Measurements from ENCODE around the gene SLF2. TPM values are rescaled to one million over a fixed set of nuclear protein-coding genes. Genes with fewer than 3 reads are reported as not detected.
A peak's percentile ranks its signal among the peaks of the same experiment; 100 is the strongest.

SLF2 gene
- total and polyA plus RNA-seq, 2 of the 13 experiments (the other 11 are each of a cell fraction or from before 2014, with no cell fraction given), result 12.2 to 48.1 TPM

DNA sequence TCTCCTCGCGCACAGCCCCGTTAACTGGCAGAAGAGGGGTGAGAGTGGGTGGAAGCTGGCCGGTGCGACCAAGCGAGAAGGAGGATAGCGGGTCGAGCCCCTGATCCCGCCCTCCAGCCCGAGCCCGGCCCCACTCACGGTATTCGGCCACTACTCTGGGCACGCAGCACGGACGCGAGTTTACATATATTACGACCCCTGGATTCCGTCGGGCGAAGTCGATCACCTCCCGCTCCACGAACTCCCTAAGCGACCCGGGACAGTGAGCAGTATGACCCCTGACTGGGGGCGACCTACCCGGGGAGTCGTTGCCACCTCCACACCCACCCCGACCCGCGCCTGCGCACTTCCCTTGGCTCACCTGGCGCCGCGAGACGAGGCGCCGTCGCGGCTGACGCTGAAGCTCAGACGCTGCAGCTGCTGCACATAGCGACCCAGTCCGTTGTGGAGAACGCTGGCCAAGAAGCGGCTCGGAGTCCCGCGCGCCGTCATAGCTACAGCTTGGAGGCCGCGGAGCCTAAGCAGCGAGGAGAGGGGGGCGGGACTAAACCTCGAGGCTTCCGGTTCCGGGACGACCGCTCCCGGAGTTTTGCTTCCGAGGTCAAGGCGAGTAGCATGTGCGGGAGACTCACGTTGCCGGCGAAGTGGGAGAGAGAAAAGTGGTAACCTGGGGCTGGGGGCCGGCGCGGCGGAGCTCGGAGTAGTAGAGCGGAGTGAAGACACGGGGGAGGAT lies 74.4 kb downstream of the SLF2 start, which contains the start of the genes MRPL43 and TWNK (continued):
- TF ChIP-seq, protein P1, sequence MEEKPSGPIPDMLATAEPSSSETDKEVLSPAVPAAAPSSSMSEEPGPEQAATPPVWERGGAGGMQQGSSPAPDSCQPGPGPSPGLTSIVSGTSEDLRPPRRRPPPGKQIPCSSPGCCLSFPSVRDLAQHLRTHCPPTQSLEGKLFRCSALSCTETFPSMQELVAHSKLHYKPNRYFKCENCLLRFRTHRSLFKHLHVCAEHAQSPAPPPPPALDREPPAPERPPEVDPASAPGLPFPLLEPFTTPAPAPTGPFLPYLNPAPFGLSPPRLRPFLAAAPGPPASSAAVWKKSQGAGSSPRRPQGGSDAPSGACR (CRISPR knock-in tag; IDR thresholded peaks at IDR 0.05), result peak; percentile 73; the same call in 1 of the 2 replicates
- peak; percentile 90 for TF ChIP-seq MNT (IDR thresholded peaks at IDR 0.05)
- peak; percentile 92 for TF ChIP-seq TOPORS (CRISPR knock-in tag; IDR thresholded peaks at IDR 0.05)
- 0 out of 2 replicates have a peak, but pooled peaks have one; percentile 29 for TF ChIP-seq KLF15 (CRISPR knock-in tag; IDR thresholded peaks at IDR 0.05; ENCODE audit: borderline replicate concordance)
- TF ChIP-seq ZFP36L1 (CRISPR knock-in tag; IDR thresholded peaks at IDR 0.05), result peak; percentile 76
- TF ChIP-seq, protein P2, sequence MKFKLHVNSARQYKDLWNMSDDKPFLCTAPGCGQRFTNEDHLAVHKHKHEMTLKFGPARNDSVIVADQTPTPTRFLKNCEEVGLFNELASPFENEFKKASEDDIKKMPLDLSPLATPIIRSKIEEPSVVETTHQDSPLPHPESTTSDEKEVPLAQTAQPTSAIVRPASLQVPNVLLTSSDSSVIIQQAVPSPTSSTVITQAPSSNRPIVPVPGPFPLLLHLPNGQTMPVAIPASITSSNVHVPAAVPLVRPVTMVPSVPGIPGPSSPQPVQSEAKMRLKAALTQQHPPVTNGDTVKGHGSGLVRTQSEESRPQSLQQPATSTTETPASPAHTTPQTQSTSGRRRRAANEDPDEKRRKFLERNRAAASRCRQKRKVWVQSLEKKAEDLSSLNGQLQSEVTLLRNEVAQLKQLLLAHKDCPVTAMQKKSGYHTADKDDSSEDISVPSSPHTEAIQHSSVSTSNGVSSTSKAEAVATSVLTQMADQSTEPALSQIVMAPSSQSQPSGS (CRISPR knock-in tag; IDR thresholded peaks at IDR 0.05), result peak; percentile 76
- TF ChIP-seq ZNF792 (CRISPR knock-in tag; IDR thresholded peaks at IDR 0.05), result no peak; the same call in none of the 2 replicates
- TF ChIP-seq LBX2 (CRISPR knock-in tag; IDR thresholded peaks at IDR 0.05; ENCODE audit: borderline replicate concordance), result 0 out of 2 replicates have a peak, but pooled peaks have one; percentile 6
- 0 out of 2 replicates have a peak, but pooled peaks have one; percentile 36 for TF ChIP-seq ZFYVE20 (CRISPR knock-in tag; IDR thresholded peaks at IDR 0.05; ENCODE audit: borderline replicate concordance, low read depth)
- TF ChIP-seq FOXJ3 (CRISPR knock-in tag; IDR thresholded peaks at IDR 0.05; ENCODE audit: borderline replicate concordance), result peak; percentile 72; the same call in 1 of the 2 replicates
- TF ChIP-seq ZNF274 (CRISPR knock-in tag; IDR thresholded peaks at IDR 0.05), result peak; percentile 75
- peak; percentile 94 for TF ChIP-seq HOXA9 (CRISPR knock-in tag; IDR thresholded peaks at IDR 0.05; ENCODE audit: borderline replicate concordance)
- no peak for TF ChIP-seq IRF9 (CRISPR knock-in tag; IDR thresholded peaks at IDR 0.05; ENCODE audit: borderline replicate concordance)
- TF ChIP-seq, protein P3, sequence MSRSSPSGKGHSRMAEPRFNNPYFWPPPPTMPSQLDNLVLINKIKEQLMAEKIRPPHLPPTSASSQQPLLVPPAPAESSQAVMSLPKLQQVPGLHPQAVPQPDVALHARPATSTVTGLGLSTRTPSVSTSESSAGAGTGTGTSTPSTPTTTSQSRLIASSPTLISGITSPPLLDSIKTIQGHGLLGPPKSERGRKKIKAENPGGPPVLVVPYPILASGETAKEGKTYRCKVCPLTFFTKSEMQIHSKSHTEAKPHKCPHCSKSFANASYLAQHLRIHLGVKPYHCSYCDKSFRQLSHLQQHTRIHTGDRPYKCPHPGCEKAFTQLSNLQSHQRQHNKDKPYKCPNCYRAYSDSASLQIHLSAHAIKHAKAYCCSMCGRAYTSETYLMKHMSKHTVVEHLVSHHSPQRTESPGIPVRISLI (CRISPR knock-in tag; IDR thresholded peaks at IDR 0.05; ENCODE audit: borderline replicate concordance), result peak; percentile 27; the same call in 1 of the 2 replicates
- peak; percentile 51; the same call in 1 of the 2 replicates for TF ChIP-seq ZNF235 (CRISPR knock-in tag; IDR thresholded peaks at IDR 0.05; ENCODE audit: borderline replicate concordance)
- no peak for TF ChIP-seq NONO (IDR thresholded peaks at IDR 0.05)
- peak; percentile 88 for TF ChIP-seq NONO (CRISPR knock-in tag; conservative IDR thresholded peaks at IDR 0.05)
- 0 out of 2 replicates have a peak, but pooled peaks have one; percentile 74 for TF ChIP-seq CAMTA2 (CRISPR knock-in tag; IDR thresholded peaks at IDR 0.05; ENCODE audit: borderline replicate concordance)
- TF ChIP-seq TMF1 (CRISPR knock-in tag; IDR thresholded peaks at IDR 0.05; ENCODE audit: low read depth), result peak; percentile 89; the same call in 1 of the 2 replicates
- TF ChIP-seq, protein P4, sequence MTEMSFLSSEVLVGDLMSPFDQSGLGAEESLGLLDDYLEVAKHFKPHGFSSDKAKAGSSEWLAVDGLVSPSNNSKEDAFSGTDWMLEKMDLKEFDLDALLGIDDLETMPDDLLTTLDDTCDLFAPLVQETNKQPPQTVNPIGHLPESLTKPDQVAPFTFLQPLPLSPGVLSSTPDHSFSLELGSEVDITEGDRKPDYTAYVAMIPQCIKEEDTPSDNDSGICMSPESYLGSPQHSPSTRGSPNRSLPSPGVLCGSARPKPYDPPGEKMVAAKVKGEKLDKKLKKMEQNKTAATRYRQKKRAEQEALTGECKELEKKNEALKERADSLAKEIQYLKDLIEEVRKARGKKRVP (CRISPR knock-in tag; IDR thresholded peaks at IDR 0.05), result peak in 1 of 2 experiments; percentile 50; a peak in 1 of 4 replicates

Measured in HepG2 (cell line).